Mesothelial cell of epicardium (in vitro differentiated cells): Measurements from ENCODE around the gene MBD3L3. TPM values are rescaled to one million over a fixed set of nuclear protein-coding genes. Genes with fewer than 3 reads are reported as not detected.

Source experiments
- DNase-seq, 2 experiments: peaks; one replicate each; pipeline ENCODE4 v3.0.0; 2021; ENCODE audit warnings: low spot score in 2 of 2; ENCODE audit not compliant: unreplicated experiment in 2 of 2
- H3K27ac Mint-ChIP-seq: 2 replicates; pipeline ENCODE4 v1.8.0; 2021; ENCODE audit warnings: mixed read lengths
- H3K27me3 Mint-ChIP-seq: 2 replicates; pipeline ENCODE4 v1.8.0; 2021; ENCODE audit warnings: low read depth, mixed read lengths
- H3K36me3 Mint-ChIP-seq: 2 replicates; pipeline ENCODE4 v1.8.0; 2021; ENCODE audit warnings: mixed read lengths
- H3K4me1 Mint-ChIP-seq: 2 replicates; pipeline ENCODE4 v1.8.0; 2021; ENCODE audit warnings: mixed read lengths
- H3K4me3 Mint-ChIP-seq: 2 replicates; pipeline ENCODE4 v1.8.0; 2021; ENCODE audit warnings: mild to moderate bottlenecking, moderate library complexity, mixed read lengths
- H3K9me3 Mint-ChIP-seq: 2 replicates; pipeline ENCODE4 v1.8.0; 2021; ENCODE audit warnings: mixed read lengths
- total RNA-seq: library from RNA; stranded (reverse); gene quantifications from 3 replicates; pipeline ENCODE4 v1.2.1, GENCODE V29; 2021
- TF ChIP-seq, protein P1 (sequence below): fragments of 200-600 bp; sonication (generic); IDR thresholded peaks from one replicate; pipeline ENCODE4 v1.5.0; 2021; ENCODE audit warnings: antibody characterized with exemption; ENCODE audit not compliant: unreplicated experiment

MBD3L3 gene
- total RNA-seq, 1 donor from 2014 or later: not detected

DNA sequence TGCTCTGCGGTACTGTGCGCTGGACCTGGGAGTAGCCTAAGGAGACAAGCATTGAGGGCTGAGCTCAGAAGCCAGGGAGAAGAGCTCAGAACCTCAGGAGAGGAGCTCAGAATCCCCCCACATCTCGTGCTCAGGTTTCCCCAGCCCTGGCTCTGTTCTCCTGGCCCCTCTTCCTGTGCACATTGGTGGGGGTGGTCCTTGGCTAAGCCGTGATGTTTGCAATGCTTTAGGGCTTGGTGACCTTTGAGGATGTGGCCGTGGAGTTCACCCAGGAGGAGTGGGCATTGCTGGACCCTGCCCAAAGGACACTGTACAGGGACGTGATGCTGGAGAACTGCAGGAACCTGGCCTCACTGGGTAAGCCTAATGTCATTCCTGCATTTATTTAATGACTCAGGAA, 17.7 kb upstream of the MBD3L3 start:
- TF ChIP-seq, protein P1, sequence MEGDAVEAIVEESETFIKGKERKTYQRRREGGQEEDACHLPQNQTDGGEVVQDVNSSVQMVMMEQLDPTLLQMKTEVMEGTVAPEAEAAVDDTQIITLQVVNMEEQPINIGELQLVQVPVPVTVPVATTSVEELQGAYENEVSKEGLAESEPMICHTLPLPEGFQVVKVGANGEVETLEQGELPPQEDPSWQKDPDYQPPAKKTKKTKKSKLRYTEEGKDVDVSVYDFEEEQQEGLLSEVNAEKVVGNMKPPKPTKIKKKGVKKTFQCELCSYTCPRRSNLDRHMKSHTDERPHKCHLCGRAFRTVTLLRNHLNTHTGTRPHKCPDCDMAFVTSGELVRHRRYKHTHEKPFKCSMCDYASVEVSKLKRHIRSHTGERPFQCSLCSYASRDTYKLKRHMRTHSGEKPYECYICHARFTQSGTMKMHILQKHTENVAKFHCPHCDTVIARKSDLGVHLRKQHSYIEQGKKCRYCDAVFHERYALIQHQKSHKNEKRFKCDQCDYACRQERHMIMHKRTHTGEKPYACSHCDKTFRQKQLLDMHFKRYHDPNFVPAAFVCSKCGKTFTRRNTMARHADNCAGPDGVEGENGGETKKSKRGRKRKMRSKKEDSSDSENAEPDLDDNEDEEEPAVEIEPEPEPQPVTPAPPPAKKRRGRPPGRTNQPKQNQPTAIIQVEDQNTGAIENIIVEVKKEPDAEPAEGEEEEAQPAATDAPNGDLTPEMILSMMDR: no peak
- no peak overlapping the region for H3K27ac Mint-ChIP-seq
- peaks cover 40% of the 10 kb centered on the region for H3K9me3 Mint-ChIP-seq

DNA sequence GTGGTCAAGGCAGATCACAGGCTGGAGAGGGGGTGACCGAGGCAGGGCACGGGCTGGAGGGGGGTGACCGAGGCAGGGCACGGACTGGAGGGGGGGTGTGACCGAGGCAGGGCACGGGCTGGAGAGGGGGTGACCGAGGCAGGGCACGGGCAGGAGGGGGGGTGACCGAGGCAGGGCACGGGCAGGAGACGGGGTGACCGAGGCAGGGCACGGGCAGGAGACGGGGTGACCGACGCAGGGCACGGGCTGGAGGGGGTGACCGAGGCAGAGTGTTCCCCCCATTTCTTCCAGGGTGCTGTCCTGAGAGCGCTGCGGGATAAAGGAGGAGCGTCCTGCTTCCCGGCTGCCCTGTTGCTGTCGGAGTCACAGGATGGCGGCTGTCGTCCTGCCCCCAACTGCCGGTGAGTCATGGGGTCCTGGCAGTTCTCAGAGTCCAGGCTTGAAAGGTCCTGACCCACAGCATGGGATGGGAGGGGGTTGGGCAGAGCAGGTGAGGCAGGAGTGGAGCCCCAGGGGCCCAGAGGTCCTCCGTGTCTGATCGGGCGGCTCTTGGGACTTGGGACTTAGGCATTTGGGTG, 16.3 kb upstream of the MBD3L3 start:
- Mint-ChIP-seq H3K4me3 (no peak overlapping the region), H3K27ac (no peak overlapping the region), H3K36me3 (peaks cover 66% of the 10 kb centered on the region), H3K27me3 (no peaks in the 10 kb centered on the region), H3K9me3 (peaks cover 30% of the 10 kb centered on the region), H3K4me1 (peaks cover 4% of the 10 kb centered on the region)
- TF ChIP-seq, protein P1: no peak
- DNase-seq: no peak

More for the DNA sequence above, 17.7 kb upstream of the MBD3L3 start:
- no peak overlapping the region for H3K4me3 Mint-ChIP-seq
- peaks cover 77% of the 10 kb centered on the region for H3K36me3 Mint-ChIP-seq
- no peak for DNase-seq
- no peaks in the 10 kb centered on the region for H3K27me3 Mint-ChIP-seq
- no peaks in the 10 kb centered on the region for H3K4me1 Mint-ChIP-seq

DNA sequence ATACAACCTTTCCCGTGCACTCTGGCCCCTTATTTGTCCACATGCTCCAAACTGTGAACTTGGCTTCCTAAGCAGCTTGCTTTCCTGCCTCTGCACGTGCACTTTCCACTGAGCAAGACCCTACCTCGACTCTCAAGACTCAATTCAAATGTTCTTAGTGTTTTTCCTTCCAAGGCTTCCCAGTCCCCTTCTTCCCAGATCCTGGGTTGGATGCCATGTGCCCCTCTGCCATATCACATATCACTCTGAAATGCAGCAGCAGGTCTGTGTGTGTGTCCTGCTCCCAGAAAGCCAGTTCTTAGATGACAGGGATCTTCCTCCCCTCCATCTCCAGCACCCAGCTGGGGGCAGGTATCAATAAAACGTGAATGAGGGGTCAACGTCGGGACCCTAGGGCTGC, 14.1 kb upstream of the MBD3L3 start:
- no peak overlapping the region for H3K27ac Mint-ChIP-seq
- peaks cover 46% of the 10 kb centered on the region for H3K36me3 Mint-ChIP-seq
- no peak for DNase-seq

DNA sequence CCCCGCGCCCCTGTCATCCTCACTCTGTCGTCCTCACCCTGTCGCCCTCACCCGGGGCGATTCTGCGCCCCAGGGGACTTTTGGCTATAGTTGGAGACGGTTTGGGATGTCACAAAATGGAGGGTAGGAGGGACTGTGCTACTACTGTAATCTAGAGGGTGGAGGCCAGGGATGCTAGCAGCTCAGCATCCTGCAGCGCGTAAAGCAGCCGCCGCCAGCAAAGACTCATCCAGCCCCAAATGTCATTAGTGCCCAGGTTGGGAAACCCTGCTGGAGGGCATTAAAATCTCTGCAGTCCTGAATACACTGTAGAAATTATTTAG, 11.4 kb upstream of the MBD3L3 start:
- H3K27me3 Mint-ChIP-seq: no peaks in the 10 kb centered on the region
- peak overlapping the region; percentile 61 for H3K27ac Mint-ChIP-seq
- DNase-seq: no peak
- peaks cover 9% of the 10 kb centered on the region for H3K4me1 Mint-ChIP-seq
- H3K4me3 Mint-ChIP-seq: peak overlapping the region; percentile 98
- H3K36me3 Mint-ChIP-seq: peaks cover 22% of the 10 kb centered on the region
- TF ChIP-seq, protein P1: no peak
- H3K9me3 Mint-ChIP-seq: peaks cover 13% of the 10 kb centered on the region

More for the DNA sequence above, 14.1 kb upstream of the MBD3L3 start:
- peaks cover 9% of the 10 kb centered on the region for H3K4me1 Mint-ChIP-seq
- no peaks in the 10 kb centered on the region for H3K27me3 Mint-ChIP-seq
- TF ChIP-seq, protein P1: no peak
- H3K9me3 Mint-ChIP-seq: peaks cover 18% of the 10 kb centered on the region
- H3K4me3 Mint-ChIP-seq: peak overlapping the region; percentile 54

DNA sequence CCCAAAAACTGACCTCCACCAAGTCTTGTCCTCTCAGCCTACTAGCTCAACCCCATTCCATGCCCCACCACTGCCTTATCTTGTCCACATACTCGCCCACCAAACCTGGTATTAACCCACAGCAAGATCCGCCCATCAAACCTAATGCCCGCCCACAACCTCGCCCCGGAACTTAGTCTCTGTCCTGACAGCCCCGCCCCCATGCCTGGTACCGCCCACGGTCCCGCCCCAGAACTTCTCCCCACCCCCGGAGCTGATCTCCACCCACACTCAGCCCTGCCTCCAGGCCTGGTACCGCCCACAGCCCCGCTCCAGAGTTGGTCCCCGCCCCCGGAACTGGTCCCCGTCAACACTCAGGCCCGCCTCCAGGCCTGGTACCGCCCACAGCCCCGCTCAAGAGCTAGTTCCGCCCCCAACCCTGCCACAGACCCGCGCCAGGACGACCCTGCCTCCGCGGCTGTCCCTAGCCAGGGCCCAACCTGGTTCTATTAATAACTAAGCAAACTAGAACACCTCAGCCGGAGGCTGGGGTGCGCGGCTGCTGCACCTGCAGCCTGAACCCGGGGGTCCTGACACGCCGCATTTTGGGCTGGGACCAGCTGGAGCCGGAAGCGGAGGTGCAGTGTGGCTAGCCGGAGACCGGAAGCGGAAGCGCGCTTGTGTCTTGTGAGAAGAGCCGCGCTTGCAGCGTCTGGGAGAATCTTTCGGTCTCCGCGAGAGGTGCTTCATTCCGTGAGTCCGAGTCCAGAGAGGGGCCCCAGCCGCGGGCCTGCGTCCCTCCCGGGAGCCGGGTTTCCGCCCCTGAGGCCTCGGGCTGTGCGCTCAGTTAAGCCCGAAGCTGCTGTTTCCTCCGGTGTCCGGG, 10.8 kb upstream of the MBD3L3 start, which contains the start of gene ZNF557:
Gene ZNF557, plus strand, starts transcription at position 662 of the 862 bp plus-strand sequence. CDS start 5,372 bp downstream, outside the sequence.
- Mint-ChIP-seq H3K4me1 (peaks cover 9% of the 10 kb centered on the region), H3K4me3 (peak within 1 kb of the TSS; percentile 98), H3K27ac (peak within 1 kb of the TSS; percentile 94), H3K36me3 (peaks cover 19% of the 10 kb centered on the region), H3K27me3 (no peaks in the 10 kb centered on the region), H3K9me3 (peaks cover 12% of the 10 kb centered on the region)
- TF ChIP-seq, protein P1: no peak
- DNase-seq: peak; percentile 97 to 98
